Panc1 (cell line): ENCODE data around the gene TSHR.

Source experiments
- CTCF ChIP-seq: fragments of 450-650 bp; IDR thresholded peaks from 2 replicates; pipeline ENCODE4 v1.5.1; 2017; ENCODE audit warnings: mild to moderate bottlenecking
- POLR2AphosphoS5 ChIP-seq: IDR thresholded peaks from 2 replicates; pipeline ENCODE4 v1.6.1; 2012; ENCODE audit warnings: mild to moderate bottlenecking, low read depth, low read length, moderate library complexity
- REST ChIP-seq, 2 experiments: IDR thresholded peaks; 2 replicates each; pipeline ENCODE4 v1.6.1; 2011 to 2012; ENCODE audit warnings: low read depth in 2 of 2, control low read depth in 1 of 2, low read length in 1 of 2, mild to moderate bottlenecking in 1 of 2, moderate library complexity in 1 of 2; ENCODE audit not compliant: insufficient read depth in 1 of 2
- SIN3A ChIP-seq: IDR thresholded peaks from 2 replicates; pipeline ENCODE4 v1.6.1; 2012; ENCODE audit warnings: low read depth, mild to moderate bottlenecking, low read length, moderate library complexity, borderline replicate concordance; ENCODE audit not compliant: insufficient read depth
- TCF7L2 ChIP-seq: IDR thresholded peaks from 2 replicates; pipeline ENCODE4 v1.6.1; 2011; ENCODE audit warnings: mild to moderate bottlenecking, low read depth, low read length, inconsistent platforms

- TF ChIP-seq CTCF: no peak
- TF ChIP-seq POLR2AphosphoS5: no peak
- TF ChIP-seq SIN3A: no peak
- TF ChIP-seq REST (IDR thresholded peaks at IDR 0.05; ENCODE audit: insufficient read depth in 1 of 2, low read depth in 2 of 2, low read length in 1 of 2): no peak
- TF ChIP-seq TCF7L2: no peak
Measured at GRCh38 chr14:80906946-80907345, 48.5 kb upstream of the TSHR start.
